ENCODE data around the gene TLK1. TPM values are rescaled to one million over a fixed set of nuclear protein-coding genes. Genes with fewer than 3 reads are reported as not detected.

The TLK1 gene
- total and polyA plus RNA-seq, 2 donors (not counting 3 experiments of a cell fraction or from before 2014, with no cell fraction given) = 5.8 to 62.7 TPM

DNA sequence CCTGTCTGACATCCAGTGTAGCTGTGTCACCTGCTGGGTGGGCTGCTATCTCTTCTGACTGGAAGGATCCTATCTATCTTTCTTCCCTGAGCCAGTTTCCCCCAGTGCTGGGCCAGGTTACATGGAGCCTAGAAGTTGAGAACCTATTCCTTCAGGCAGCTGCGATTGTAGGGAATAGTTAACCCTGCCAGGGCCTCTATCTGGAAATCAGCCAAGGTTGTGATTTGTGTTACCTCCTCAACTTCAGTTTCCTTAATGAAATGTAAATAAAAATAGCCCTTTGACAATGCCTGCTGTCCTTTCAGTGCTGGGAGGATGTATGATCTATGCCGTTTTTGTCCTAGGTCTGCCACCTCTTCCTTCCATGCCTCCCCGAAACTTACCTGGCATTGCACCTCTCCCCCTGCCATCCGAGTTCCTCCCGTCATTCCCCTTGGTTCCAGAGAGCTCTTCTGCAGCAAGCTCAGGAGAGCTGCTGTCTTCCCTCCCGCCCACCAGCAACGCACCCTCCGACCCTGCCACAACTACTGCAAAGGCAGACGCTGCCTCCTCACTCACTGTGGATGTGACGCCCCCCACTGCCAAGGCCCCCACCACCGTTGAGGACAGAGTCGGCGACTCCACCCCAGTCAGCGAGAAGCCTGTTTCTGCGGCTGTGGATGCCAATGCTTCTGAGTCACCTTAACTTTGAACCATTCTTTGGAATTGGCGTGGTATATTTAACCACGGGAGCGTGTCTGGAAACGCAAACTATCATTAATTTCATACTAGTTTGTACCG is 195.1 kb downstream of the TLK1 start:
- Histone ChIP-seq H3K4me1 (ENCODE audit: control insufficient read depth, extremely low read depth, insufficient read depth, low read length) (no peaks in the 10 kb centered on the region), H3K79me2 (ENCODE audit: control insufficient read depth, insufficient read depth, low read length) (no peaks in the 10 kb centered on the region), H3K36me3 (ENCODE audit: control insufficient read depth in 2 of 2, extremely low read depth in 1 of 2, insufficient read depth in 2 of 2, low read length in 2 of 2) (peaks cover 17 to 35% of the 10 kb centered on the region in 2 experiments), H3K9ac (replicated peaks; ENCODE audit: extremely low read depth, insufficient read depth, low read length) (no peak overlapping the region), H3K27ac (ENCODE audit: insufficient read depth, low read depth, low read length) (no peak overlapping the region), H3K9me1 (replicated peaks; ENCODE audit: control insufficient read depth, extremely low read depth, insufficient read depth, low read length) (no peaks in the 10 kb centered on the region), H4K20me1 (replicated peaks; ENCODE audit: control insufficient read depth, extremely low read depth, insufficient read depth, low read length) (no peaks in the 10 kb centered on the region), H3K9me3 (replicated peaks; ENCODE audit: control insufficient read depth, insufficient read depth, low read length) (no peaks in the 10 kb centered on the region), H2AFZ (ENCODE audit: low read depth, low read length) (no peak overlapping the region), H3K4me2 (ENCODE audit: insufficient read depth, low read length) (no peak overlapping the region), H3K27me3 (ENCODE audit: control insufficient read depth in 2 of 2, insufficient read depth in 2 of 2, low read length in 2 of 2) (no peaks in the 10 kb centered on the region), H3K4me3 (replicated peaks in 1 of 3; ENCODE audit: insufficient read depth in 1 of 3, low read depth in 1 of 3, low read length in 3 of 3) (no peak overlapping the region)
- ChIA-PET POLR2A (no interaction called here), CTCF (no interaction called here)
- dilution Hi-C loops (cut with MboI; ENCODE audit: extremely low pct_ligation_motif_present, low sequenced_read_pairs) (no loop called here), intact Hi-C loops (cut with micrococcal nuclease) (no loop called here)
- no peak for FAIRE-seq
- BruUV-seq (replicated peaks) = no TSS peak
- no peak for DNase-seq (ENCODE audit: low read depth, low spot score)
- TF ChIP-seq GATA2 (IDR thresholded peaks at IDR 0.05; ENCODE audit: insufficient read depth, insufficient read length, low read depth, low read length) (no peak), POLR2A (IDR thresholded peaks at IDR 0.05; ENCODE audit: low read depth, low read length) (no peak), JUN (IDR thresholded peaks at IDR 0.05; ENCODE audit: borderline replicate concordance, insufficient read depth, insufficient read length, low read depth) (no peak), FOS (IDR thresholded peaks at IDR 0.05; ENCODE audit: borderline replicate concordance, insufficient read depth, low read length) (no peak)
- TF ChIP-seq, protein P1, sequence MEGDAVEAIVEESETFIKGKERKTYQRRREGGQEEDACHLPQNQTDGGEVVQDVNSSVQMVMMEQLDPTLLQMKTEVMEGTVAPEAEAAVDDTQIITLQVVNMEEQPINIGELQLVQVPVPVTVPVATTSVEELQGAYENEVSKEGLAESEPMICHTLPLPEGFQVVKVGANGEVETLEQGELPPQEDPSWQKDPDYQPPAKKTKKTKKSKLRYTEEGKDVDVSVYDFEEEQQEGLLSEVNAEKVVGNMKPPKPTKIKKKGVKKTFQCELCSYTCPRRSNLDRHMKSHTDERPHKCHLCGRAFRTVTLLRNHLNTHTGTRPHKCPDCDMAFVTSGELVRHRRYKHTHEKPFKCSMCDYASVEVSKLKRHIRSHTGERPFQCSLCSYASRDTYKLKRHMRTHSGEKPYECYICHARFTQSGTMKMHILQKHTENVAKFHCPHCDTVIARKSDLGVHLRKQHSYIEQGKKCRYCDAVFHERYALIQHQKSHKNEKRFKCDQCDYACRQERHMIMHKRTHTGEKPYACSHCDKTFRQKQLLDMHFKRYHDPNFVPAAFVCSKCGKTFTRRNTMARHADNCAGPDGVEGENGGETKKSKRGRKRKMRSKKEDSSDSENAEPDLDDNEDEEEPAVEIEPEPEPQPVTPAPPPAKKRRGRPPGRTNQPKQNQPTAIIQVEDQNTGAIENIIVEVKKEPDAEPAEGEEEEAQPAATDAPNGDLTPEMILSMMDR (IDR thresholded peaks at IDR 0.05; ENCODE audit: extremely low read depth in 1 of 2, insufficient read depth in 1 of 2, low read depth in 1 of 2, low read length in 2 of 2) = no peak

Measured in endothelial cell of umbilical vein (primary cell).